ENCODE data around the gene LCOR.

Gene LCOR

DNA sequence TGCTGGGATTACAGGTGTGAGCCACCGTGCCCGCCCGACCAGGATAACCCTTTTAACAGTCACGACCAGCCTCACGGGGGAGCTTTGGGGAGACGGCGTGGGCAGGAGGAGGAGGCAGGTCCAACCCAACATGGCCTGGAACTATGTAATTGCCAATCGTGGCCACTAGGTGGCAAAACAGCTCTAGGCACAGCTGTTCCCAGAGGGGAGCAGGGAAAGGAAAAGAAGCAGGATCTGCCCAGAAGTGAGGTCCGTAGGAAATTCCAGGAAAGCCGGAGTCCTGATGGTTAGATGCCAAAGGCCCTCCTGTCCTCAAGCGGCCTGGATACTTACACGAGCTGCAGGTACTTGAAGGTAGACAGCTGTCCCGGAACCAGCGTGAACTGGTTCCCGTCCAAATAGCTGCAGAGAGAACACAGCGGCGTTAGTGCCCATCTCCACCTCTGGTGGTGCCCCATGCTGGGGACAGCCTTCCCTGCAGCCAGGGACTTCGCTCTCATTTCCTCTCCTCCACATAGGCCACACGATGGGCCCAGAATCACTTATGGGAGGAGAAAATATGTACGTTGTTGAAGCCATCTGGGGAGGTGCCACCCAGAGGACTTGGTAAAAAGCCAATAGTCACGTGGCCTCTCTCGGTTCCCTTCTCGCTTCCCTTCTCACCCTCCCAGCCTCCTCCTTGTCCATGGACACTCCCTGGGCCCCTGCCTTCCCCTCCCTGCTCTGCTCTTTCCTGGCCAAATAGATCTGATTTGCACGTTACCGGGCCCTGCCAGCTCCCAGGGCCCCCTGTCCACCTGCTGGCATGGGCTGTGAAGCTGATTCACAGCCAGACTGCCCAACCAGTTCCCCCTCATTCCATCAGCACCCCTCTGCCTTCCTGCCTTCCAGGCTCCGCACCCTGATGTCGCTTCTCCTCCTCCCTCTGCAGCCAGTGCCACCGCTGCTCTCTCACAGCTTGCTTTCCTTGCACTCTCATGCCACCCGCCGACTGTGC is 205.6 kb downstream of the LCOR start:
- peaks cover 8% of the 10 kb centered on the region for H3K4me1 Mint-ChIP-seq (ENCODE audit: low read depth)
- peak overlapping the region; percentile 50 for H3K4me3 Mint-ChIP-seq
- no peak overlapping the region for H3K27ac Mint-ChIP-seq
- H3K36me3 Mint-ChIP-seq (ENCODE audit: low read depth) = no peaks in the 10 kb centered on the region
- no peaks in the 10 kb centered on the region for H3K9me3 Mint-ChIP-seq
- H3K27me3 Mint-ChIP-seq = peaks cover 4% of the 10 kb centered on the region
- peak; percentile 83 for DNase-seq

DNA sequence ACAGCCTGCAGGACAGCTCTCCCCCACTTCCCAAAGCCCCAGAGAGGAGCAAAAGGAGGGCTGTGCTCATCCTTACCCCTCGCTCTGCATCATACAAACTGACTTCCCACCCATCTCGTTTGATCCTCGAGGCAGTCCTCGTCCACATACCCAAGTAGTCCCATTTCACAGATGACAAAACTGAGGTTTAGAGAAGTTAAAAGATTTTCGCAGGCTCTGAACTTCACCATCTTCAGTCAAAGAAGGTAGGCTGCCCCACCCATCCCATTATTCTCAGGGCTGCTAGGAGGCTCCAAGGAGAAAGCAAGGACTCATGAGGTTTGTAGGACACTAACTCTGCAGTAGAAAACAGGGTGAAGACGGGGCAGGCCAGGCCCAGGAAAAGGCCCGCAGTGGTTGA is 206.6 kb downstream of the LCOR start:
- DNase-seq = no peak
- Mint-ChIP-seq H3K4me3 (no peak overlapping the region), H3K36me3 (ENCODE audit: low read depth) (no peaks in the 10 kb centered on the region), H3K9me3 (no peaks in the 10 kb centered on the region), H3K4me1 (ENCODE audit: low read depth) (peaks cover 8% of the 10 kb centered on the region), H3K27me3 (peaks cover 4% of the 10 kb centered on the region), H3K27ac (no peak overlapping the region)

DNA sequence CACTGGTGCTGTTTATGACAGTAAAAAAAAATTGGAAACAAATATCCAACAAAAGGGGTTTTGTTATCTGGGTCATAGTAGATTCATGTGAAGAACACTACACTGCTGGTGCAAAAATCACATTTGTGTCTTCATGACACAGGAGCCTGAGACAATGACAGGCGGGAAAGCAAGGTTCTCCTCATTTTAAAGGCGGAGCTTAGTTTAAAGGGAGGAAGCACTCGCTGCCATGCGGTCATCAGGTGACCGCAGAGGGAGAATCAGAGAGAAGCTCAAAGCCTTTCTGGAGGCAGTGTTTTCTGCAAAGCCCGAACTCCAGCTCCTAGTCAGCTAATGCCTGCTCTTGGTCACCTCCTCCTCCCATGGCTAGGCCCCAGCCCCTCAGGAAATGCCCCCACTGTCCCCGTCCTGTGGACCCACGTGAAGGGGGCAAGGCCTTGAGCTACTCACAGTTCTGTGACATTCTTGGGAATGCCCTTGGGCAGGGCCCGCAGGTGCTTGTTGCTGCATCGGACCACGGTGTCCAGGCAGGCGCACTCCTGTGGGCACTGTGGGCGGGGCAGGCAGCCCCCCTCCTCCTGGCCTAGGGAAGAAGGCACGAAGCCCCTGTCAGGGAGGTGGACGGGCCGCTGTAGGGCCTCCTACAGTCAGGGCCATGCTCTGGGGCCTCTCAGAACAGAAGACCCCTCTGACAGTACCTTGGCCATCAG is 207.6 kb downstream of the LCOR start:
- no peak for DNase-seq
- Mint-ChIP-seq H3K27me3 (peaks cover 4% of the 10 kb centered on the region), H3K36me3 (ENCODE audit: low read depth) (no peaks in the 10 kb centered on the region), H3K4me3 (no peak overlapping the region), H3K27ac (no peak overlapping the region), H3K9me3 (no peaks in the 10 kb centered on the region), H3K4me1 (ENCODE audit: low read depth) (peaks cover 8% of the 10 kb centered on the region)

DNA sequence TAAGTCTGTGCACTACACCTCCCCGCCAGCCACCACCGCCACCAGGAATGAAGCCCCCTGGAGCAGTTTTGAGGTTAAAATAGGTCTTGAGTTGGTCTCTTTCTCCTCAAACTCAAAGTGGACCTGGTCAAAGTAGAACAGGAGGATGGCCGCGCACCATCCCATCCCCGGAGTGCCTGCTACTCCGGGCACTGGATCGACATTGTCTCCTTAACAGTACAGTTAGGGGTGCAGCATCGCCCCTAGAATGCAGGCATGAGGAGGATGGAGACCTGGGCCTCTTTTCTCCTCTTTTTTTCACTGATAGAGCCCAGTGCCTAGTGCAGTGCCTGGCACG is 208.1 kb downstream of the LCOR start:
- Mint-ChIP-seq H3K4me1 (ENCODE audit: low read depth) (peaks cover 8% of the 10 kb centered on the region), H3K4me3 (no peak overlapping the region), H3K9me3 (no peaks in the 10 kb centered on the region), H3K36me3 (ENCODE audit: low read depth) (no peaks in the 10 kb centered on the region), H3K27ac (no peak overlapping the region), H3K27me3 (peaks cover 3% of the 10 kb centered on the region)
- no peak for DNase-seq

DNA sequence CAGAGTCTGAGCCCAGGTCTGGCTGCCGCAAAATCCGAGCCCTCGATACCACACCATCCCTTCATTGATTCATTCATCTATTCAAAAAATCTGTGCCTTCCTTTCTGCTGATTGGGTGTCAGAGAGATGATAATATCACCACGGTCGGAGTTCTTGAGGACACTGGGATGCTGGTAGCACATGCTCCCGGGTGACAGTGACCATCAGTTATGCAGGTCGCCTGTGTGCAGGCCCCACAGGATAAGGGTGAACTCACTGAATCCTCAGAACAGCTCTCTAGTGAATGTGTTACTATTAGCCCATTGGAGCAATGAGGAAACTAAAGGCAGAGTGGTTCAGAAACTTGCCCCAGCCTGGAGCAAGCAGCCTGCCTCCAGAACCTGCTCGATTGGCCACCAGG is 208.6 kb downstream of the LCOR start:
- Mint-ChIP-seq H3K27ac (no peak overlapping the region), H3K4me1 (ENCODE audit: low read depth) (peaks cover 8% of the 10 kb centered on the region), H3K27me3 (no peaks in the 10 kb centered on the region), H3K4me3 (no peak overlapping the region), H3K9me3 (no peaks in the 10 kb centered on the region), H3K36me3 (ENCODE audit: low read depth) (no peaks in the 10 kb centered on the region)
- DNase-seq = no peak

DNA sequence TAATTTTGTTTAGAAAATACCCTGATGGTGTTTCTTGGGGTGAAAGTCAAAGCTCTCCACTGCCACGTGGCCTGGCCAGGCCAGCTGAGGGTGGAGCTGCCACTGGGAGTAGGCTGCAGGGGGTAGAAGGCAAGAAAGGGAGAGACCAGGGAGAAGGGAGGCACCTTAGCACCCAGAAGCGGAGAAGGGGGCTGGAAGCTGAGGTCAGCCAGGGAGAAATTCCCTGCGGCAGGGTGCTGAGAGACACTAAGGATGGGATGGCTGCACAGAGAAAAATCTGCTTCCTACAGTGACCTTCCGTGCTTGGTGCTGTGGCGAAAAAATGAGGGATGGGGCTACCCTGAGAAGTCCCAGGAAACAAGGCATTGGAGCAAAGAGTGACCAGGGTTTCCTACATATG is 210.0 kb downstream of the LCOR start:
- no peaks in the 10 kb centered on the region for H3K27me3 Mint-ChIP-seq
- peaks cover 7% of the 10 kb centered on the region for H3K4me1 Mint-ChIP-seq (ENCODE audit: low read depth)
- DNase-seq = no peak
- no peaks in the 10 kb centered on the region for H3K36me3 Mint-ChIP-seq (ENCODE audit: low read depth)
- H3K4me3 Mint-ChIP-seq = no peak overlapping the region
- H3K9me3 Mint-ChIP-seq = no peaks in the 10 kb centered on the region
- no peak overlapping the region for H3K27ac Mint-ChIP-seq

DNA sequence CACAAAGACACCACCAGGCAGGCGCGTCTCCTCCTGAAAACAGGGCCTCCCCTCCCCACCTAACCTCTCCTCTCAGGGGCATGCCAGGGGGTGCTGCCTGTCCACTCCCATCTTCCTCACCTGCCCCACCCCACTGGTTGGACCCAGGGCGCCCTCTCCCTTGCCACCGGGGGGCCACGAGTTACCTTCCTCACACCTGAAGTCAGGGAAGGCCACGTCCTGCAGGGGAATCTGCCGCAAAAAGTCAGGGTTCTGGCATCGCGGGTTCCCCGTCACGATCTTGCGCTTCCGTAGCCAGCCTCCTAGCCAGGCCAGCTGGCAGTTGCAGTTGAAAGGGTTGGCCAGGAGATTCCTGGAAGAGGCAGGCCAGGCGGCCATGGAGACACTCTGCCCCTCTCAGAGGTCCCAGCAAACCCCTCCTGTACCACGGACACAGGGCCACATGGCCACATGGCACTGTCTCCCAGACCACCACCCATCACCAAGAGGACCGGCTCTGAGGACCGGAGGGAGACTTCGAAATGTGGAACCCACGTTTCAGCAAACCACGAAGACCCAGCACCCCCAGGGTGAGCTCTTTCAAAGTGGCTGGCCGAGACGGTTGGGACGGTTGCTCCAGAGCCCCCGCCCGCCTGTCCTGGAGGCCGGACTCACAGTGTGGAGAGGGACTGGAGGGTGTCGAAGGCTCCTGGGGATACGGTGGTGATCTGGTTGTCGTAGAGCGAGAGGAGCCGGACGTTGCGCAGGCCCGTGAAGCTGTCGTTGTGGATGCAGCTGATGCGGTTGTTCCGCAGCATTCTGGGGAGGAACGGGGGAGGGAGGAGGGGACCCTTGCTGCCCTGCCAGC is 210.8 kb downstream of the LCOR start:
- Mint-ChIP-seq H3K4me3 (no peak overlapping the region), H3K27me3 (no peaks in the 10 kb centered on the region), H3K4me1 (ENCODE audit: low read depth) (peaks cover 4% of the 10 kb centered on the region), H3K36me3 (ENCODE audit: low read depth) (no peaks in the 10 kb centered on the region), H3K27ac (no peak overlapping the region), H3K9me3 (no peaks in the 10 kb centered on the region)
- no peak for DNase-seq

DNA sequence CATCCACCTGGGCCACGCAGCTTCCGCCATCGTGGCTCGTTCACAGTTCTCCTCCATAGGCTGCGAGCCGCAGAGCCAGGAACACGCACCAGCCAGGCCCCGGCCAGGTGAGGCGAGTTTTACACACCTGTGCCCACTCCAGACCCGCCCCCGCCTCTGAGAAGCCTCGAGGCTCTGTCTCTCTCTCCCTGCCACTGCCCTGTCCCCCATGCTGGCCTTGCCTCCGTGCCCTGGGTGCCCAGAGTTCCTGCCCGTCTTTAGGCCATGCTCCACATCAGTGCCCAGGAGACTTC is 211.4 kb downstream of the LCOR start:
- H3K27ac Mint-ChIP-seq = no peak overlapping the region
- no peaks in the 10 kb centered on the region for H3K4me1 Mint-ChIP-seq (ENCODE audit: low read depth)
- DNase-seq = no peak
- H3K4me3 Mint-ChIP-seq = no peak overlapping the region
- peaks cover 1% of the 10 kb centered on the region for H3K27me3 Mint-ChIP-seq
- no peaks in the 10 kb centered on the region for H3K9me3 Mint-ChIP-seq
- H3K36me3 Mint-ChIP-seq (ENCODE audit: low read depth) = no peaks in the 10 kb centered on the region

Measured in activated T-cell treated with anti-CD3 and anti-CD28 coated beads, Interleukin-2, amount 50 U/mL, for 24 hours (primary cell).